Measurements from ENCODE around the gene PLXNB2.

Gene PLXNB2

GRCh38 chr22:50311606-50312351, 4.3 kb upstream of the PLXNB2 start:
- no peak for DNase-seq

GRCh38 chr22:50310949-50311444, 3.6 kb upstream of the PLXNB2 start:
- DNase-seq = no peak

GRCh38 chr22:50310031-50310722, 2.7 kb upstream of the PLXNB2 start:
- no peak for DNase-seq

- no peak for DNase-seq
Observed at GRCh38 chr22:50309601-50309991, 2.1 kb upstream of the PLXNB2 start.

- peak in 1 of 3 donors; percentile 21 for DNase-seq
Observed at GRCh38 chr22:50308986-50309600, 1.6 kb upstream of the PLXNB2 start.

GRCh38 chr22:50308597-50308935, 1.1 kb upstream of the PLXNB2 start:
- DNase-seq = peak; percentile 71 to 88 (median 76)

- peak in 1 of 3 donors; percentile 31 for DNase-seq
Observed at GRCh38 chr22:50307890-50308596, 597 bp upstream of the PLXNB2 start.

- DNase-seq = peak; percentile 97 to 98 (median 97)
Observed at GRCh38 chr22:50305923-50306566, 1.4 kb downstream of the PLXNB2 start.

- no peak for DNase-seq
Observed at GRCh38 chr22:50305393-50305922, 2.0 kb downstream of the PLXNB2 start.

- peak; percentile 75 to 81 (median 81) for DNase-seq
Observed at GRCh38 chr22:50304528-50305392, 2.7 kb downstream of the PLXNB2 start.

- peak; percentile 74 to 80 (median 76) for DNase-seq
Observed at GRCh38 chr22:50303848-50304527, 3.5 kb downstream of the PLXNB2 start.

- no peak for DNase-seq
Observed at GRCh38 chr22:50303515-50303847, 4.0 kb downstream of the PLXNB2 start.

- DNase-seq = no peak
Observed at GRCh38 chr22:50302564-50302963, 4.9 kb downstream of the PLXNB2 start.

- peak; percentile 82 to 87 (median 85) for DNase-seq
Observed at GRCh38 chr22:50302041-50302541, 5.4 kb downstream of the PLXNB2 start.

- DNase-seq = no peak
Observed at GRCh38 chr22:50301581-50301991, 5.9 kb downstream of the PLXNB2 start.

- no peak for DNase-seq
Observed at GRCh38 chr22:50300620-50301257, 6.7 kb downstream of the PLXNB2 start.

GRCh38 chr22:50299785-50300619, 7.4 kb downstream of the PLXNB2 start:
- DNase-seq = peak in 1 of 3 donors; percentile 42

- peak in 1 of 3 donors; percentile 40 for DNase-seq
Observed at GRCh38 chr22:50298937-50299784, 8.3 kb downstream of the PLXNB2 start.

All from suppressor macrophage treated with lipopolysaccharide for 1 hour (primary cell).